DOHH2 (cell line): ENCODE results near the gene LRG1.

Experiments
- H3F3A ChIP-seq: fragments of 200-600 bp; sonication (generic), shearing (Covaris generic); 2 replicates; pipeline ENCODE4 v1.6.0; 2016; ENCODE audit warnings: antibody characterized with exemption, mild to moderate bottlenecking; ENCODE audit not compliant: control insufficient read depth, insufficient read depth
- H3K27ac ChIP-seq: fragments of 200-600 bp; sonication (generic); 2 replicates; pipeline ENCODE4 v1.5.1; 2014; ENCODE audit warnings: low read depth, mild to moderate bottlenecking, low read length, moderate library complexity
- H3K27me3 ChIP-seq: fragments of 200-600 bp; sonication (generic); 2 replicates; pipeline ENCODE4 v1.6.1; 2014; ENCODE audit warnings: mild to moderate bottlenecking, low read length, mixed read lengths; ENCODE audit not compliant: control insufficient read depth
- H3K36me3 ChIP-seq: fragments of 200-600 bp; sonication (generic); 2 replicates; pipeline ENCODE4 v1.6.1; 2014; ENCODE audit warnings: mild to moderate bottlenecking, low read length, moderate library complexity, mixed read lengths; ENCODE audit not compliant: control insufficient read depth
- H3K4me1 ChIP-seq: fragments of 200-600 bp; sonication (generic); 2 replicates; pipeline ENCODE4 v1.6.1; 2014; ENCODE audit warnings: mild to moderate bottlenecking, low read length, mixed read lengths; ENCODE audit not compliant: control insufficient read depth
- H3K4me2 ChIP-seq: fragments of 200-600 bp; sonication (generic); 2 replicates; pipeline ENCODE4 v1.6.0; 2014; ENCODE audit warnings: mild to moderate bottlenecking, low read length, moderate library complexity
- H3K4me3 ChIP-seq: fragments of 200-600 bp; sonication (generic); 2 replicates; pipeline ENCODE4 v1.5.1; 2014; ENCODE audit warnings: mild to moderate bottlenecking, low read length, mixed read lengths
- H3K79me2 ChIP-seq: fragments of 200-600 bp; sonication (generic); 2 replicates; pipeline ENCODE4 v1.6.1; 2014; ENCODE audit warnings: mild to moderate bottlenecking, low read length, mixed read lengths; ENCODE audit not compliant: control insufficient read depth
- H3K9me2 ChIP-seq: fragments of 200-600 bp; sonication (generic); replicated peaks from 2 replicates; pipeline ENCODE4 v1.6.1; 2014; ENCODE audit warnings: mild to moderate bottlenecking, low read length, mixed read lengths; ENCODE audit not compliant: control insufficient read depth
- H3K9me3 ChIP-seq: fragments of 200-600 bp; sonication (generic); 2 replicates; pipeline ENCODE4 v1.6.1; 2014; ENCODE audit warnings: antibody characterized with exemption, low read length, mixed read lengths; ENCODE audit not compliant: control insufficient read depth, insufficient read depth
- H4K20me1 ChIP-seq: fragments of 200-600 bp; sonication (generic); 2 replicates; pipeline ENCODE4 v1.6.0; 2014; ENCODE audit warnings: low read depth, mild to moderate bottlenecking, antibody characterized with exemption, low read length, moderate library complexity; ENCODE audit not compliant: control insufficient read depth, insufficient read depth
- EZH2phosphoT487 ChIP-seq: fragments of 200-600 bp; sonication (generic); IDR thresholded peaks from 2 replicates; pipeline ENCODE4 v1.6.1; 2017; ENCODE audit warnings: borderline replicate concordance, mild to moderate bottlenecking, antibody characterized with exemption, low read length, moderate library complexity, mixed read lengths
- TF ChIP-seq, protein P1 (sequence below): fragments of 200-600 bp; sonication (generic); IDR thresholded peaks from one replicate; pipeline ENCODE4 v1.5.1; 2014; ENCODE audit warnings: antibody characterized with exemption, mild to moderate bottlenecking, low read depth, low read length; ENCODE audit not compliant: poor library complexity, severe bottlenecking

Gene LRG1

DNA sequence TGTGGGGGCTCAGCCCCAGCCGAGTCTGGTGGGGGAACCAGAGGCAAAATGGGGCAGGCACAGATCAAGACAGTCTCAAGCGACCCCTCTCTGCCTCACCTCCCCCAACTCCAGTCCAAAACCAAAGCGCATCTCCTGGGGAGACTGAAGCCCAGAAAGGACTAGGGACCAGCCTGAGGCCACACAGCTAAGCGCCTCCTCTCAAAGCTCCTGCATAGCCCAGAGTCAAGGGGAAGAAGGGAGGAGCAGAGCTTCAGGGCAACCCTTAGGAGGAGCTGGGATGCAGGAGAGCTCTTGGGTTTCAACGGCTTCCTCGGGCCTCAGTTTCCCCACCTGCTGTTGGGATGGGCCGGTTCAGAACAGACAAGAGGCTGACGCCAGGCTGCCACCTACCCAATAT, 39.6 kb upstream of the LRG1 start:
- TF ChIP-seq, protein P1, sequence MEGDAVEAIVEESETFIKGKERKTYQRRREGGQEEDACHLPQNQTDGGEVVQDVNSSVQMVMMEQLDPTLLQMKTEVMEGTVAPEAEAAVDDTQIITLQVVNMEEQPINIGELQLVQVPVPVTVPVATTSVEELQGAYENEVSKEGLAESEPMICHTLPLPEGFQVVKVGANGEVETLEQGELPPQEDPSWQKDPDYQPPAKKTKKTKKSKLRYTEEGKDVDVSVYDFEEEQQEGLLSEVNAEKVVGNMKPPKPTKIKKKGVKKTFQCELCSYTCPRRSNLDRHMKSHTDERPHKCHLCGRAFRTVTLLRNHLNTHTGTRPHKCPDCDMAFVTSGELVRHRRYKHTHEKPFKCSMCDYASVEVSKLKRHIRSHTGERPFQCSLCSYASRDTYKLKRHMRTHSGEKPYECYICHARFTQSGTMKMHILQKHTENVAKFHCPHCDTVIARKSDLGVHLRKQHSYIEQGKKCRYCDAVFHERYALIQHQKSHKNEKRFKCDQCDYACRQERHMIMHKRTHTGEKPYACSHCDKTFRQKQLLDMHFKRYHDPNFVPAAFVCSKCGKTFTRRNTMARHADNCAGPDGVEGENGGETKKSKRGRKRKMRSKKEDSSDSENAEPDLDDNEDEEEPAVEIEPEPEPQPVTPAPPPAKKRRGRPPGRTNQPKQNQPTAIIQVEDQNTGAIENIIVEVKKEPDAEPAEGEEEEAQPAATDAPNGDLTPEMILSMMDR: no peak
- TF ChIP-seq EZH2phosphoT487: no peak
- Histone ChIP-seq H3K36me3 (no peaks in the 10 kb centered on the region), H3K4me3 (no peak overlapping the region), H3K9me3 (no peaks in the 10 kb centered on the region), H3K9me2 (no peaks in the 10 kb centered on the region), H3K79me2 (no peaks in the 10 kb centered on the region), H3K27me3 (peaks cover 54% of the 10 kb centered on the region), H3K4me1 (peaks cover 8% of the 10 kb centered on the region), H4K20me1 (no peaks in the 10 kb centered on the region), H3F3A (no peaks in the 10 kb centered on the region), H3K4me2 (no peak overlapping the region), H3K27ac (no peak overlapping the region)

DNA sequence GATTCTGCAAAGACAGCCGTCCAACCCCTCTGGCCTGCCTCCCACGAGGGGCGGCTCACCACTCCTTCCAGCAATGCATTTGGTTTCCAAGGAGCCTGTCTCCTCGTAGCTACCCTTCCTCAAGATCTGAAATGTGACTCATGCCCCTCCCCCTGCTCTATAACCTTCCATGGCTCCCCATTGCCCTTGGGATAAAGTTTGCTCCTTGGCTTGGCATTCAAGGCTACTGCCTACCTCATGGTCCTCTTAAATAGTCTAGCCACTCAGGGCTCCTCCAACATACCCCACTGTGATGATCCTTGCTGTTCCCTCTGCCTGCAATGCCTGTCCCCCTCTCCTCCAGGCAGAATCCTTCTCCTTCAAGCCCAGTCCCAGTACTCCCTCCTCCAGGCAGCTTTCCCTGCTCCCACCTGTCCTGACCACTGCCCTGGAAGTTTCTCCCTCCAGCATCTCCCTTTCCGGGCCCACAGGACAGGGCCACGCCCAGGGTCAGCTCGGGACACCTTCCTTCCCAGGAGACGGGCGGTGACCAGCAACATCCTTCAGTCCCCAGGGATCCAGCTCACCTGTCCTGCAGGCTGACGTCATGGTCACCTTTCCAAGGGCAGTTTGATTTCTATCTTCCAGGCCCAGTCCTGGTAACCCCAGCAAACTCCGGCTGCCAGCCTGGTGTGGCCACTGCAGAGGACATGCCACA, 38.9 kb upstream of the LRG1 start:
- H3K27me3 ChIP-seq: peaks cover 48% of the 10 kb centered on the region

DNA sequence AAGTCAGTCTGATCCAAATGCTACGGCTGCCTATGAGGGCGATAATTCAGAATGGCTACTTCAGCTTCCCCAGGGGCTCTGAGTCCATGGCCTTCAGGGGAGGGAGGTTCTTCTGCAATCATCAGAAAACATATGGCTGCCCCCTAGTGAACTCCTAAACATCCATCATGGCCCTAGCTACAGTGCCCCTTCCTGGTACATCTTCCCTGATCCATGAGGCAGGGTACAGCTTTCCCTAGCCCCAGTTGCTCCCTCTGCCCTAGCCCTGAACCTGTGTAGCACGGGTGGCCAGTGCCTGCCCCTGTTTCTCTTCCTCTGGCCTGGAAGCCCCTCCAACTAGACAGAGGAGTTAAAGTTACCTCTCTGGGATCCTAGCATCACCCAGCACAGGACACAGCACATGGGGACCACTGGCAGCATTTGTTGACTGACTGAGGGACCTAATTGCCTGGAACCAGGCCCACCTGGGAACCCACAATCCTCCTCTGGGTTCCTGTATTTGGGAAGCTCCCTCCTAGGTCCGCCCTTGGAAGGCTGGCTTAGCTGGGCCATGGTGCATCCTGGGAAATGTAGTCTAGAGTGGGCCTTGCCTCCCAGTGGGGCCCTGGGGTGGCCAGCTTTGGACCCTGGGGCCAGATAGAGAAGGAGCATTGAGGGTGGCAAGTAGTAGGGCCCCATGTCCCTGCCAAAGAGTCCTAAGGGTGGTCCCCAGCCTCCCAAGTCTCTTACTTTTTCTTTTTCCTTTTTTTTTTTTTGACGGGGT, 37.4 kb upstream of the LRG1 start:
- H3K4me1 ChIP-seq: peaks cover 3% of the 10 kb centered on the region; the same call in 1 of the 2 replicates
- H3K27me3 ChIP-seq: peaks cover 37% of the 10 kb centered on the region
- no peaks in the 10 kb centered on the region for H3K9me3 ChIP-seq
- H3K36me3 ChIP-seq: no peaks in the 10 kb centered on the region
- H4K20me1 ChIP-seq: no peaks in the 10 kb centered on the region
- H3F3A ChIP-seq: no peaks in the 10 kb centered on the region
- no peaks in the 10 kb centered on the region for H3K79me2 ChIP-seq
- H3K4me2 ChIP-seq: no peak overlapping the region
- TF ChIP-seq, protein P1: no peak
- H3K4me3 ChIP-seq: no peak overlapping the region
- no peak overlapping the region for H3K27ac ChIP-seq
- no peaks in the 10 kb centered on the region for H3K9me2 ChIP-seq

More for the DNA sequence above, 38.9 kb upstream of the LRG1 start:
- no peaks in the 10 kb centered on the region for H3K9me2 ChIP-seq
- H3K4me2 ChIP-seq: no peak overlapping the region
- no peaks in the 10 kb centered on the region for H3K36me3 ChIP-seq
- H3K9me3 ChIP-seq: no peaks in the 10 kb centered on the region
- no peaks in the 10 kb centered on the region for H3K79me2 ChIP-seq
- peaks cover 3% of the 10 kb centered on the region; the same call in 1 of the 2 replicates for H3K4me1 ChIP-seq
- no peak for TF ChIP-seq EZH2phosphoT487
- TF ChIP-seq, protein P1: no peak
- H3F3A ChIP-seq: no peaks in the 10 kb centered on the region
- H3K4me3 ChIP-seq: no peak overlapping the region
- no peaks in the 10 kb centered on the region for H4K20me1 ChIP-seq
- H3K27ac ChIP-seq: no peak overlapping the region
